GM18520 (cell line): ENCODE results near the gene FBXL16.
"Not testable (repeated sequence)": the region's sequence is repeated elsewhere in the genome, so short reads cannot be mapped to it uniquely, and the experiment has no call there.

Source experiments
- ATAC-seq: cut with Tn5 transposase; IDR thresholded peaks from one replicate; pipeline ENCODE4 v1.9.1; 2021; ENCODE audit not compliant: unreplicated experiment

Gene FBXL16

DNA sequence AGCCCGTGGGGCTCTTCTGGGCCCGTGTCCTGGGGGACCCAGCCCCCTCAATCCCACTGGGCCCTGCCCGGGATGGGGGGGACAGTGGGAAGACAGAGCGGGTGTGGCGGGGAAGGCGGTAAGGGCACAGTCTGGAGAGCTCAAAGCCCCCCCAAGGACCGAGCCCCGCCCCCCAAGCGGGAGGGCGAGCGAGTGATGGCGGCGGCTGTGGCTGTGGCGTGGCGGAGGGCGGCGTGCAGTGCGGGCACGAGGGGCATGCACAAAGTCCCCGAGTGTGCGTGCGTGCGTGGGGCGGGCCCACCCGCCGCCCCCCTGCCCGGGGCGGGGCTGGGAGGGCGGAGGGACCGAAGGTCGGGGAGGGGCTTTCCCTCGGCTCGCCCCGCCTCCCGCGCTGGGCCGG is 11.8 kb downstream of the FBXL16 start:
- ATAC-seq, result no peak

DNA sequence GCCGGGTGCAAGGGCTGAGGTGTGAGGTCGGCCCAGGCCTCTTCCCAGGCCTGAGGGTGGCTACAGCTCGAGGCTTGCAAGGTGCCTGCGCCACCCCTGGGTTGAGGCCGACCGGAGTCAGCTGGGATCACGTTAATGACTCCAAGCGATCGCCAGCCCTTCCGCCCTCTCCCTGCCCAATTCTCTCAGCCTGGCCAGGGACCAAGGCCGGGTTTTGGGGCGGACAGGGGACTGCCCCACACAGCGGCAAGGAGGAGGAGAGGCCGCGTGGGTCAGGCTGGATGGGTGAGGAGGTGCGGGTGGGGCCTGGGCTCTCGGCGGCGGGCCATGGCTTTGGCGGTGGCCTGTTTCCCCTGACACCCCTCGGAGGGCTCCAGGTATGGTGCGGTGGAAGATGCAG is 12.2 kb downstream of the FBXL16 start:
- no peak for ATAC-seq

DNA sequence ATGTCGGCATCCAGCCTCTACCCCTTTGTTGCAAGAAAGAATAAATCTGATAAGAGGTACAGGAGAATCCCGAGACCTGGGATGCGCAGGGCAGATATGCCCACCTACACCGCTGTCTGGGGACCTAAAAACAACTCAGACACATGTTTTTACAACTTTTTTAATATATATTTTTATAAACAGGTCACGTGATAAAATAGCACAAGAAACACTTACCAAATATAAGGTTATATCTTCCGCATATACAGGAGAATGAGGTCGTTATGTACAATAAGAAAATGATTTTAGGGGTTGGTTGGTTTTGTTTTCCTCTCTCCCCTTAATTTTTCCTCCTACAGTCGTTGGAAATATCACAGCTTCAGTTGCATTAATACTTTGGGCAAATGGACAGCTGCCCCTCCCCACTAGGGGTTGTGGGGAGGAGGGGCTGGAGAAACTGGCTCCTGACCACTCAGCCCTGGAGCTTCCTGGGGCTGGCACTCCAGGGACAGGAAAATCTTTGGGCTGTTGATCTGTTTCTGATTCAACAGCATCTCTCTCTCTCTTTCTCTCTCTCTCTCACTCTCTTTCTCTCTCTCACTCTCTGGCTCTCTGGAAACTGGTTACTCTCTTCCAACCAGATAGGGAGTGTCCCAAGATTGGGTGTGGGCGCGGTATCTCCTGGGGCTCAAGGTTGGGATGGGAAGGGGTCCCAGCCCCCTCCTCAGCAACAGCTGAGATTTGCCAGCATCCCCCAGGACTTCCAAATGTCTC is 13.1 kb downstream of the FBXL16 start:
- ATAC-seq, result no peak

DNA sequence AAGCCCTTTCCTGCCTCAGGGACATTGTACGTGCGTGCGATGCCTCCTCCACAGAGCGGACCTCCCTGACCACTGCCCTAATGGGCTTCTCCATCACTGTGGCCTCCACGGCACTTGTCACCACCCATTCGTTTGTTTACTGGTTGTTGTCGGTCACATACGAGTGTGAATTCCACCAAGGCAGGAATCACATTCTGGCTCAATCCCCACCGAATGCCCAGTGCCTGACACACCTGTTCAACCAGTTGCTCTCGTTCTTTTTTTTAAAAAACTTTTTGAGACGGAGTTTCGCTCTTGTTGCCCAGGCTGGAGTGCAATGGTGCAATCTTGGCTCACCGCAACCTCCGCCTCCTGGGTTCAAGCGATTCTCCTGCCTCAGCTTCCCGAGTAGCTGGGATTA is 14.4 kb downstream of the FBXL16 start:
- not testable (repeated sequence) for ATAC-seq

DNA sequence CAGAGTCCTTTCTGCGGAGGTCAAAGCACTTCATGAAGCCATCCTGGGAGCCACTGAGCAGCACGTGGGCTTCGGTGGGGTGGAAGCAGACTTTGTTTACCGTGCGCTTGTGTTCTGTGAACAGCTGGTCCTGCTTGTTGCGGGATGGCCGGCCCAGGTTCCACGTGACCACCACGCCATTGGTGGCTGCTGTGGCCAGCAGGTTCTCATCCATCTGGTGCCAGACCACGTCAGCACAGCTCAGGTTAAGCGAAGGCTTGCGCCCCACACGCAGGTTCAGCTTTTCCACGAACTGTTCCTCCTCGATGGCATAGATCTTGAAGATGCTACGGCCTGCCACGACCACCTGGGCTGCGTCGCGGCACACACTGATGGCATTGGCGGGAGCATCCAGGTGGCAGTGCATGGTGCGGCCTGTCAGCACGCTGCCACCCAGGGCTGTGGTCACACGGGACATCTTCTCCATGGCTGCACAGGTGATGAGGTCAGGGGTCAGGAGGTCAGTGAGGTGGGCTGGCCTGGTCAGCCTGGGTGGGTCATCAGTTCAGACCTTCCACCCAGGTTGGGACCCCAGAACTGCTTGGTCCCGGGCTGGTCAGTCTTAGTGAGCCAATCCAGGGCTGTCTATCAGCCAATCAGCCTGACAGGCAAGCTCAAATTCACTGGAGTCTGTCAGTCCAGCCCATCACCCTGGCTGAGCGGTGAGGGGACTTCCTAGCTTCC is 16.3 kb downstream of the FBXL16 start:
- ATAC-seq, result no peak

DNA sequence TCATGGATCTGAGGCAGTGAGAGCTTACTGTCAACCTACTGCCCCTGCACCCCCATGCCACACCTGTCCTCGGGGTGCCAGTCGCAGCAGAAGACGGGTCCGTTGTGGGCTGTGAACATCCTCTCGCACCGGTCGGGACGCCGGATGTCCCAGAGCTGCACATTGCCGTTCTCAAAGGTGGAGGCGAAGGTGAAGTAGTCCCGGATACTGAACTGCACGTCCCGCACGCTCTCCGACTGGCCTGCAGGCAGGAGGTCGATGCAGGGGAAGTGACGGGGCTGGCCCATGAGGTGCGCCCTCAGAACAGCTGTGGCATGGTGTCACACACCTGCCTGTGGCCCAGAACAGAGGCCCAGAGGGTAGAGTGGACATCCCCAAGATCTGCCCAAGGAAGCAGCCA is 18.1 kb downstream of the FBXL16 start:
- no peak for ATAC-seq

DNA sequence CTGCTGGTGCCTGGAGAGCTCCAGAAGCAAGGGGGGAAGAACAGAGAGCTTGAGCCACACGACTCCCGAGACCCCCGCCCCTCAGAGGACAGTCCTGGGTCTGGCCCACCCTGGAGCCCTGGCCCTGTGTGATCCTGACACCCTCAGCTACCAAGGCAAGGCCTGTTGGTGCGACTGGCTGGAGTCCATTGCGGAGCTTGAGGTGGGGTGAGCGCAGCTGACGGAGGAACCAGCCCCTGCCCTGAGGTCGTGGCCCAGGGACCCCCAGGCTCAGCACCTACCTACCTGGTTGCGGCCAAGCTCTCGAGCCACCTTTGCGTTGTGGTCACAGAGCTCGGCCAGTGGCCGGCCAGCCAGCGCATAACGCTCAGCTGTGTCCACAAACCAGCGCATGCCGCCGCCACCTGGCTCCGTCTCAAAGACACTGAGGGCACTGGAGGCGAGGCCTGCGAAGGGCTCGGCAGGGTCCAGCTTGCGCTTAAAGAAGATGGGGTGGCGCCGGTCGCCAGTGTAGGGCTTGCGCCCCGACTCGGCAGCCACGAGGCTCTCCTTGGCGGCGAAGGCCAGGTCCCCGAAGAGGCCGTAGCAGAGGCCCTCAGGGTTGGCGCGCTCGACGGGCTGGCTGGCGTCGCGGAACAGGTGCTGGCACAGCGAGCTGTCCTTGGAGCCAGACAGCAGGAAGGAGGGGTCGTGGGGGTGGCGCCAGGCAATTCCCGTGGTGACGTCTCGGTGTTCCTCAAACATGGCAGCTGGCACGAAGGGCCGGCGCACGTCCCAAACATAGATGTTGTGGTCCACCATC is 18.9 kb downstream of the FBXL16 start:
- ATAC-seq, result no peak

DNA sequence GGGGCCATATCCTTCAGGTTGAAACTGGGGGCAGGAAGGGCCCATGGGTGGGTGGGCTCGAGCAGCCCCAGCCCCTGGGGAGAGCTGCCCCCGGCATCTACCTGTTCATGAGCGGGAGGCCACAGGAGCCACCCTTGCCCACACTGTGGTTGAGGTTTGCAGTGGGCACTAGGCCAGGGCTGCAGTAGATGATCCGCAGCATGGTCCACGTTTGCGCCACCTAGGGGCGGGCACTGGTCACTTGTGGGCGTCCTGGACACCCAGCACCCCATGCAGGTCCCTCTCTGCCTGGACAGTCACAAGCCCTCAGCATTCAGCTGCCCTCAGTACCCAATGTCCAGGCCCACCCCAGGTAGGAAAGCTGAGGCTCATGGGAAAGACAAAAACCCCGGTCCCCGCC is 19.6 kb downstream of the FBXL16 start:
- ATAC-seq, result no peak

DNA sequence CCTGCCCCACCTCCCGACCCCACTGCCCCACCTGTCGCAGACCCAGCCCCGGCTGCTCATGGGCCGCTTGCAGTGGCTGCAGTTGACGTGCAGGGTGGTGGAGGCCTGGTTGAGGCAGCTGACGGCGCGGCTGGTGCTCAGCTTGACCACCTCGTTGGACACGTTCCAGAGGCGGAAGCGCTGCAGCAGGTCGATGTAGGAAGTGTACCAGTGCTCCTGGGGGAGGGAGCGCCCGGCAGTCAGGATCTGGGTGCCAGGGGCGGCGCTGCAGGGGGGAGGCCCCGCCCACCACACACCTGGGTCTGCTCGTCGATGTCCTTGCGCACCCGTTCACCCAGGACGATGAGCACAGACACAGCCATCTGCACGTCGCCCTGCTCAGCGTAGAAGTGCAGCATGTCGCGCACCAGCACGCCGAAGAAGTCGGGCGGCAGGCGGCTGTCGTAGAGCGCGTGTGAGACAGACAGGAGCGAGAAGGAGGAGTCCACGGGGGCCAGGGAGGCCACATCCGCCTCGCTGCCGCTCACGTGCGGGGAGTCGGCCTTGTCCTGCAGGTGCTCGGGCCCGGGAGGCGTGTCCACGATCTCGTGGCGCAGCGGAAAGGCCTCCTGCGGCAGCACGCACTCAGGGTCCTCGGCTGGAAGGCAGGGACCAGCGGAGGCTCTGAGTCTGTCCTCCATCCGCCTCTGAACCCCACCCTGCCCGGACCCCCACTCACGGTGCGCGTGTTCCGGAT is 20.5 kb downstream of the FBXL16 start:
- no peak for ATAC-seq

DNA sequence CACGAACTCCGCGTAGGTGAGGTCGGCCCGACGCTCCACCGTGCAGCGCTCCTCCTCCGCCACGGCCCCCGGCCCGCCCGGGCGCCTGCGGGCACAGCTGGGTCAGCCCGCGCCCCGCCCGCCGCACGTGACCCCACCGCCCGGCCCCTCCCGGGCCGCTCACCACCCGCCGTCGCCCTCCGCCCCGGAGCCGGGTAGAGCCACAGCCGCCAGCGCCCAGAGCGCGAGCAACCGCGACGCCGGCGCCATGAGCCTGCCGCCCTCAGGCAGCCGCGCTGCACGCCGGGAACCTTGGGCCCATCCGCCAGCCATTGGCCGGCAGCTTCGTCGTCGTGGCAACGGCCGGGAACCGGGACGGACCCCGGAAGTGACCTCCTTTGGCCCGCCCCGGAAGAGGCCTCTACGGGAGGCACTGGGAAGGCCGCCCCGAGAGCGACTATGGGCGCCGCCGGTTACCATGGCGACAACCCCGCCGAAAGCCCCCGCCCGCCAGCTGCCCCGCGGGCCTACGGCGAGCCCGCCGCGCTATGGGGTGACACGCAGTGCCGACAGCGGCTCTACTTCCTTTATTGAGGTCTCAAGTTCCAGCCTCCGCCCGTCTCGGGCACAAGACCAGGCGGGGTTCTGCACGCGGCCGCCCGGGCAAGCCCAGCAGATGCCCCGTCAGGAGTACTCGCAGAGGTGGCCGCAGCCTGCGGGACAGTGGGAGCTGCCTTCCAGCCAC is 21.4 kb downstream of the FBXL16 start, which contains the start of gene JMJD8:
Gene JMJD8 (minus strand): TSS at position 264 of the 724 bp plus-strand sequence. CDS start 15 bp downstream, at position 249.
- peak; percentile 70 for ATAC-seq

DNA sequence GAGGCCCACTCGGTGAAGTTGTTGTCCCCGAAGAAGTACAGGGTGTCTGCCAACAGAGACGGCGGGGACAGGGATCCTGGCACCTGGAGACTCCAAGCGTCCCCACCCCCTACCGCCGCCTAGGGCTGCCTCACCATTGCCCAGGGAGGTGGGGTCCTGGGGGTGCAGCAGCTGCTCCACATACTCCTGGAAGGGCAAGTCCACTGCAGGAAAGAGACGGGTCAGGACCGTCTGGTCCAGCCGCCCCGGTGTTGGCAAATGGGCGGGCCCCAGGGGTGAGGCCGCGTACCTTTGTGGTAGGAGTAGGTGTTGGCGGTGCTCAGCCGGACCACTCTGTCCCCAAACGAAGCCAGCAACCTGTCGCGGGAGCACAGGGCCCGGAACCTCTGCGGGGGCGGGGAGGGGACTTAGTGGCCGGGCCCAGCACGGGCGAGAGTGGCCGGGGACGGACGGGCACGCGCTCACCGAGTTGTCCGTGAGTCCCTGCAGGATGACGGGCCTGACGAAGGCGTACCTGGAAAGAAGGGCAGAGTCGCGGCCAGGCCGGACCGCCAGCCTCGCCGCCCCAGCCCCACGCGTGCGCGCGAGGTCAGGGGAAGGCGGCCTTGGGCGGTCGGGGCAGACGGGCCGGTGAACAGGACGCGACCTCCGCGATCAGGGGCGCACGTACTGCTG is 22.1 kb downstream of the FBXL16 start:
- ATAC-seq, result no peak

DNA sequence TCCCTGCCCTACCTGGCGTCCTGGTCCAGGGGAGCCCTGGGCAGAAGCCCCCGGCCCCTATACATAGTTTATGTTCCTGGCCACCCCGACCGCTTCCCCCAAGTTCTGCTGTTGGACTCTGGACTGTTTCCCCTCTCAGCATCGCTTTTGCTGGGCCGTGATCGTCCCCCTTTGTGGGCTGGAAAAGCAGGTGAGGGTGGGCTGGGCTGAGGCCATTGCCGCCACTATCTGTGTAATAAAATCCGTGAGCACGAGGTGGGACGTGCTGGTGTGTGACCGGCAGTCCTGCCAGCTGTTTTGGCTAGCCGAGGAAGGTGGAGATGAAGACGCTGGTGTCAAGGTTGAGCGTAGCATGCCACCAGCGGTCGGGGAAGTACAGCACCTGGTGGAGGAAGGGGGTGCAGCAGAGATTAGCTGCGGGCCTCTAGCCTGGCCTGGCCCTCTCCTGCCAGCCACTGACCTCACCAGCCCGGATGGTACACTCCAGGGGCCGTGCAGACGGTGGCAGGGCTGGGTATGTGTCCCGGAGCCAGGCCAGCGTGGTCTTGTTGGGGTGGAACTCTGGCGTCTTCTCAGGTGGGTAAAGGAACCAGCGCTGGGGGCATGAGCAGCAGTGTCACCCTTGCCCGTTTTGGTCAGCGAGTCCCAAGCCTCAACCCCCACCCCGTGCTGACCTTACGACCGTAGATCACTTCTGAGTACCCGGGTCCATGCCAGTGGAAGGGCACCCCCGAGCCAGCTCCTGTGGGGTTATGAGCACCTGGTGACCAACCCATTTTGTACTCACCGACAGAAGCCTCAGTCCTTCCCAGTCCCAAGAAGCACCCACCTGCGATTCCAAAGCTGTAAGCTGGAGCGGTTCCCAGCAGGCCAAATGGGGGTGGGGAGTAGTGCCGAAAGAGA is 22.9 kb downstream of the FBXL16 start:
- no peak for ATAC-seq

DNA sequence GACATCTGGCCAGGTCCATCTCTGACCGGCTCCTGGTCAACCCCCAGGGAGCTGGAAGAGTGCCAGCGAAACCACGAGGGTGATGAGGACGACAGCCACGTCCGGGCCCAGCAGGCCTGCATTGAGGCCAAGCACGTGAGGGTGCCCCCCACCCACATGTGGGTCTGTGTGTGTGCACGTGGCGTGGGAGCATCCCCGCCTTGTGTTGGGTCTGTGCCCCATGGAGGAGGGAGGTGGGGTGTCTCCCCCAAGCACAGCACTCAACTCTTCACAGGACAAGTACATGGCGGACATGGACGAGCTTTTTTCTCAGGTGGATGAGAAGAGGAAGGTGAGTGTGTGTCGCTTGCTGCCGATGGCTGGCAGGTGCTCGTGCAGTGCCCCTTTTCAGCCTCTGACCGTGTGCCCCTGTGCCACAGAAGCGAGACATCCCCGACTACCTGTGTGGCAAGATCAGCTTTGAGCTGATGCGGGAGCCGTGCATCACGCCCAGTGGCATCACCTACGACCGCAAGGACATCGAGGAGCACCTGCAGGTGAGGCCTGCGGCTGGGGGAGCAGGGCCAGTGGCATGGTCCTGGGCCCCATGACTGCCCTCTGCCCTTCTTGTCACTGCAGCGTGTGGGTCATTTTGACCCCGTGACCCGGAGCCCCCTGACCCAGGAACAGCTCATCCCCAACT is 23.7 kb downstream of the FBXL16 start:
- no peak for ATAC-seq

DNA sequence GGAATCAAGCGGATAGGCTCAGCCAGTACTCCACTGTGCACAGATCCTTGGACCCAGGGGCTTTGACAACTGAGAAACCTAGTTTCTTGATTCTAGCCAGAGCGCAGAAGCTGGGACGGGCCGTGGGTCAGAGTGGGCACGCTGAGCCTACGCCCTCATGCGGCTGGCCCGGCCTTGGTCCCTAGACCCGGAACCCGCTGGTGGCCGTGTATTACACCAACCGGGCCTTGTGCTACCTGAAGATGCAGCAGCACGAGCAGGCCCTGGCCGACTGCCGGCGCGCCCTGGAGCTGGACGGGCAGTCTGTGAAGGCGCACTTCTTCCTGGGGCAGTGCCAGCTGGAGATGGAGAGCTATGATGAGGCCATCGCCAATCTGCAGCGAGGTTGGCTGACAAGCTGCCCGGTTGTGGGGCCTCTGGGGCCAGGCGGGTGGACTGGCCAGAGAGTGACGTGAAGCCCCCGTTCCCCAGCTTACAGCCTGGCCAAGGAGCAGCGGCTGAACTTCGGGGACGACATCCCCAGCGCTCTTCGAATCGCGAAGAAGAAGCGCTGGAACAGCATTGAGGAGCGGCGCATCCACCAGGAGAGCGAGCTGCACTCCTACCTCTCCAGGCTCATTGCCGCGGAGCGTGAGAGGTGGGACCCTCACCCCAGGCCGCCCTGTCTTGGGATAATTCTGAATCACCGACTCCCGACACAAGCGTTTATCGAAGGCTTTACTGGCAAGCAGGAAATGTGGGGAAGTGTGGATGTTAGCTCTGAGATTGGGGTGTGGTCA is 24.4 kb downstream of the FBXL16 start:
- no peak for ATAC-seq

DNA sequence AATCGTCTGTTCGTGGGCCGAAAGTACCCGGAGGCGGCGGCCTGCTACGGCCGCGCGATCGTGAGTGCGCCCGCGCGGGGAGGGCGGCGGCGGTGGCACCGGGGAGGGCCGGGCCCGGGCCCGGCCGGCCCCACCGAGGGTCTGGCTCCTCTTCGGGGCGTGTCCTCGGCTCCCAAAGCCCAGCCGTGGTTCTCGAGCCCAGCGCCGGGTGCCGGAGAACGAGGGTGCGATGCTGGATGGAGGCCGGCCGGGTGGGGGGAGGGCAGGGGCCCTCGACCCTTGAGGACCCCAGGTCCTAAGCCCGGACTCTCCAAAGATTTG is 25.0 kb downstream of the FBXL16 start:
- ATAC-seq, result no peak

DNA sequence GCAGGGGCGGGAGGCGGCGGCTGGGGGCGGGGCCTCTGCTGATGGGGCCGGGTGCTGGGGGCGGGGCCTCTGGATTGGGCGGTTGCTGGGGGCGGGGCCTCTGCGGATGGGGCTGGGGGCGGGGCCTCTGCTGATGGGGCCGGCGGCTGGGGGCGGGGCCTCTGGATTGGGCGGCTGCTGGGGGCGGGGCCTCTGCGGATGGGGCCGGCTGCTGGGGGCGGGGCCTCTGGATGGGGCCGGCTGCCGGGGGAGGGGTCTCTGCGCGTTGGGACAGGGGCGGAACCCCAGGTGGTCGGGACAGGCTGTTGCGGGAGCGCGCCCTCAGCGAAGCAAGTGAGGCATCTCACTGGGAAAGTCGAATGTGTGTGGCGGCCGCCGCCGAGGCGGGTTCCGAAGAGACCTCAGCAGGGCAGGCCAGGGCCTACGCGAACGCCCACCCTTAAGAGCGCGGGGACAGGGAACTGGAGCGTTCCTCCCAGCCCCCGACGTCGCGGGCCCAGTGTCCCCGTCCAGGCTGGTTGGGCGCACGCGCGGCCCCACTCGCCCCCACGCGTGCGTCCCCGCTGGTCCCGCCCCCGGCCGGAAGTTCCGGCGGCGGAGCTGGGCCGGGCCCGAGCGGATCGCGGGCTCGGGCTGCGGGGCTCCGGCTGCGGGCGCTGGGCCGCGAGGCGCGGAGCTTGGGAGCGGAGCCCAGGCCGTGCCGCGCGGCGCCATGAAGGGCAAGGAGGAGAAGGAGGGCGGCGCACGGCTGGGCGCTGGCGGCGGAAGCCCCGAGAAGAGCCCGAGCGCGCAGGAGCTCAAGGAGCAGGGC is 25.6 kb downstream of the FBXL16 start, which contains the start of gene STUB1:
Gene STUB1 (plus strand): TSS at position 597 of the 811 bp plus-strand sequence. CDS start 116 bp downstream, at position 713.
- no peak for ATAC-seq
